Sigmoid colon (tissue), 7 donors: ENCODE data around the gene PPM1E. TPM values are rescaled to one million over a fixed set of nuclear protein-coding genes. Genes with fewer than 3 reads are reported as not detected.
"Not testable (repeated sequence)": the region's sequence is repeated elsewhere in the genome, so short reads cannot be mapped to it uniquely, and the experiment has no call there.

Experiments
- DNase-seq: peaks from one replicate; pipeline ENCODE4 v3.0.0-alpha.2; 2019
- H3K27ac ChIP-seq, 4 donors: fragments of 200-600 bp; sonication (generic); one replicate each; pipeline ENCODE4 v1.5.1; 2016 to 2019; ENCODE audit warnings: mild to moderate bottlenecking in 1 of 4
- H3K27me3 ChIP-seq, 3 donors: fragments of 200-600 bp; sonication (generic); one replicate each; pipeline ENCODE4 v1.5.1; 2019; ENCODE audit warnings: mild to moderate bottlenecking in 1 of 3
- H3K36me3 ChIP-seq, 4 donors: fragments of 200-600 bp; sonication (generic); one replicate each; pipeline ENCODE4 v1.5.1; 2016 to 2019
- H3K4me1 ChIP-seq, 4 donors: fragments of 200-600 bp; sonication (generic); one replicate each; pipeline ENCODE4 v1.5.1; 2017 to 2019
- H3K4me3 ChIP-seq, 4 donors: fragments of 200-600 bp; sonication (generic); one replicate each; pipeline ENCODE4 v1.5.1; 2017 to 2019; ENCODE audit warnings: mild to moderate bottlenecking in 2 of 4, moderate library complexity in 1 of 4
- H3K9me3 ChIP-seq, 4 donors: fragments of 200-600 bp in 3 of 4; sonication (generic) in 3 of 4; one replicate each; pipeline versions ENCODE4 v1.5.1 to v1.6.1; 2013 to 2019
- EP300 ChIP-seq, 4 donors: sonication (generic); formaldehyde crosslinking; IDR thresholded peaks; one replicate each; pipeline ENCODE4 v1.6.1; 2017; ENCODE audit warnings: antibody characterized with exemption in 4 of 4
- POLR2A ChIP-seq, 2 donors: fragments of 450-650 bp; IDR thresholded peaks; one replicate each; pipeline ENCODE4 v1.6.1; 2016; ENCODE audit warnings: antibody characterized with exemption in 2 of 2, mild to moderate bottlenecking in 2 of 2, moderate library complexity in 2 of 2
- POLR2AphosphoS5 ChIP-seq, 4 donors: sonication (generic); formaldehyde crosslinking; IDR thresholded peaks; one replicate each; pipeline ENCODE4 v1.6.1; 2017; ENCODE audit warnings: antibody characterized with exemption in 4 of 4
- WGBS, 2 donors: extraction: QIAGEN DNeasy Blood & Tissue Kit; methylation state at CpG; one replicate each; pipeline ENCODE4 v1.1.7; 2013; 5-methylcytosine and 5-hydroxymethylcytosine counted together
- intact Hi-C: fragments of 100-400 bp; cut with DNase I; formaldehyde crosslinking; loops from one replicate; pipeline ENCODE4 v1.15.1; 2023
- polyA plus RNA-seq, 3 donors: library from polyadenylated mRNA; stranded (reverse); fragments of 200-250 nt; gene quantifications; one replicate each; pipeline ENCODE4 v1.2.3, GENCODE V29; 2013
- total RNA-seq, 4 donors: library from RNA; depleted of rRNA; stranded (reverse); fragments of >200 nt; gene quantifications; one replicate each; pipeline ENCODE4 v1.1.0, GENCODE V29; 2016
- TF ChIP-seq, protein P1 (sequence below), 4 experiments: fragments of 450-650 bp in 3 of 4; fragments of 200-600 bp in 1 of 4; IDR thresholded peaks; one replicate each; pipeline ENCODE4 v1.5.1; 2016 to 2019; ENCODE audit warnings: antibody characterized with exemption in 4 of 4, mild to moderate bottlenecking in 3 of 4, moderate library complexity in 2 of 4
- donor health status: healthy with polysubstance abuse.
- donor health status: Bipolar disorder and iron deficiency.
- donor health status: healthy.

The PPM1E gene
- total and polyA plus RNA-seq, 7 donors = 0.16 to 0.55 (median 0.36) TPM; not detected in 2

DNA sequence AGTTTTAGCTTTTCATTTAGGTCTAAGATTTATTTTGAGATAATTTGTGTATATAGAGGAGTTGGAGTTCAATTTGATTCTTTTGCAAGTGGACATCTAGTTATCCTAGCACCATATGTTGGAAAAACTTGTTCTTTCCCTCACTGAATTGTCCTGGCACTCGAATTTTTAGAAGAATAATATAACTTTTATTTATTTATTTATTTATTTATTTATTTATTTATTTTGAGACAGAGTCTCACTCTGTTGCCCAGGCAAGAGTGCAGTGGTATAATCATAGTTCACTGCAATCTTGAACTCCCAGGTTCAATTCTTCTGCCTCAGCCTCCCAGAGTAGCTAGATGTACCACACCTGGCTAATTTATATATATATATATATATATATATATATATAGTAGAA lies 29.4 kb downstream of the PPM1E start:
- H3K27me3 ChIP-seq = no peaks in the 10 kb centered on the region
- WGBS, 2 donors = 38 to 56% methylated on average over 1 of the region's 1 CpG
- no peaks in the 10 kb centered on the region for H3K4me1 ChIP-seq
- no peak overlapping the region for H3K27ac ChIP-seq
- no peaks in the 10 kb centered on the region for H3K9me3 ChIP-seq
- DNase-seq = no peak
- TF ChIP-seq POLR2AphosphoS5 (IDR thresholded peaks at IDR 0.05) (no peak), EP300 (IDR thresholded peaks at IDR 0.05) (no peak), POLR2A (IDR thresholded peaks at IDR 0.05) (no peak)
- TF ChIP-seq, protein P1, sequence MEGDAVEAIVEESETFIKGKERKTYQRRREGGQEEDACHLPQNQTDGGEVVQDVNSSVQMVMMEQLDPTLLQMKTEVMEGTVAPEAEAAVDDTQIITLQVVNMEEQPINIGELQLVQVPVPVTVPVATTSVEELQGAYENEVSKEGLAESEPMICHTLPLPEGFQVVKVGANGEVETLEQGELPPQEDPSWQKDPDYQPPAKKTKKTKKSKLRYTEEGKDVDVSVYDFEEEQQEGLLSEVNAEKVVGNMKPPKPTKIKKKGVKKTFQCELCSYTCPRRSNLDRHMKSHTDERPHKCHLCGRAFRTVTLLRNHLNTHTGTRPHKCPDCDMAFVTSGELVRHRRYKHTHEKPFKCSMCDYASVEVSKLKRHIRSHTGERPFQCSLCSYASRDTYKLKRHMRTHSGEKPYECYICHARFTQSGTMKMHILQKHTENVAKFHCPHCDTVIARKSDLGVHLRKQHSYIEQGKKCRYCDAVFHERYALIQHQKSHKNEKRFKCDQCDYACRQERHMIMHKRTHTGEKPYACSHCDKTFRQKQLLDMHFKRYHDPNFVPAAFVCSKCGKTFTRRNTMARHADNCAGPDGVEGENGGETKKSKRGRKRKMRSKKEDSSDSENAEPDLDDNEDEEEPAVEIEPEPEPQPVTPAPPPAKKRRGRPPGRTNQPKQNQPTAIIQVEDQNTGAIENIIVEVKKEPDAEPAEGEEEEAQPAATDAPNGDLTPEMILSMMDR (IDR thresholded peaks at IDR 0.05) = no peak
- no peak overlapping the region for H3K4me3 ChIP-seq
- intact Hi-C loops = no loop called here
- H3K36me3 ChIP-seq = no peaks in the 10 kb centered on the region

DNA sequence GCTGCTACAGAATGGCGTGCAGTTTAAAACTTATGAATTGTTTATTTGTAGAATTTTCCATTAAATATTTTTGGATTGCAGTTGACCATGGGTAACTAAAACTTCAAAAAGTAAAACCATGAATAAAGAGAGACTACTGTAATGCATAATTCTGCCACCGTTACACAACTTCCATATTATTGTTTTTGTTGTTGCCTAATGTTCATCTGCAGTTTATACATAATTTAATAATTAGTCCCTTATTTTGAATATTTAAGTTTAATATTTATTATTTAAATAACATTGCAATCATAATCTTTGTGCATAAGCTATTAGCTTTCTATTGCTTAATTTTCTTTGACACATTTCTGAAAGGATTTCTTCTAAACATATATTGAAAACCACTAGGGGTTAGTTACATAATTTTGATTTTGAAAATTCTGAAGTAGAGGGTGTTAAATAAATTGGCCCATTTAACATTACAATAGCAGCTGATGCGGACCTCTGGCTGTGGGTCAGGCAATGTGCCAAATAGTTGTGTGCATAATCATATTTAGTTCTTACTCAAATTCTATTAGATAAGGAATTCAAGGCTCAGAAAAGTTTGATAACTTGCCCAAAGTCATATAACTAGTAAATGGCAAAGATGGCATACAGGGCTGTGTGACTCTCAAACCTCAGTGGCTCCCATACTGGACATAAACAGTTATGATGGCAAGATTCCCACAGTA lies 31.1 kb downstream of the PPM1E start:
- no peaks in the 10 kb centered on the region for H3K9me3 ChIP-seq
- no peak overlapping the region for H3K4me3 ChIP-seq
- DNase-seq = no peak
- H3K36me3 ChIP-seq = no peaks in the 10 kb centered on the region
- intact Hi-C loops = no loop called here
- no peak overlapping the region for H3K27ac ChIP-seq
- H3K27me3 ChIP-seq = no peaks in the 10 kb centered on the region
- H3K4me1 ChIP-seq = no peaks in the 10 kb centered on the region
- 69 to 74% methylated on average over 3 of the region's 3 CpGs for WGBS, 2 donors
- TF ChIP-seq POLR2AphosphoS5 (IDR thresholded peaks at IDR 0.05) (no peak), EP300 (IDR thresholded peaks at IDR 0.05) (no peak), POLR2A (IDR thresholded peaks at IDR 0.05) (no peak)
- TF ChIP-seq, protein P1 (IDR thresholded peaks at IDR 0.05) = no peak

DNA sequence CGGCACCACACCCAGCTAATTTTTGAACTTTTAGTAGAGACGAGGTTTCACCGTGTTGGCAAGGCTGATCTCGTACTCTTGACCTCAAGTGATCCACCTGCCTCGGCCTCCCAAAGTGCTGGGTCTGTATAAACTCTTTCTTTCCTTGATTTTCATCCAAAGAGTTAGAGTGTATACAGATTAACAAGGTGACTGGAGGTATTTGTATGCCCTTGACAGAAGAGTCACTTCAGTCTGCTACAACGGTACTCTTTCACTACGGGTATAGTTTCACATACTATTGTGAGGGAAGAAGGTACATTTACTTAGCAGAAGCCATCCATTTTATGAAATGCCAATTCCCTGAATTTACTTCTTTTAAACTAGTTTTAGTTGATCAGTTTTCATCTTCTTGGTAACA lies 32.5 kb downstream of the PPM1E start:
- WGBS, 2 donors = 69 to 88% methylated on average over 7 of the region's 7 CpGs
- H3K27ac ChIP-seq = no peak overlapping the region
- H3K4me3 ChIP-seq = no peak overlapping the region
- TF ChIP-seq POLR2AphosphoS5 (IDR thresholded peaks at IDR 0.05) = no peak
- no peak for TF ChIP-seq EP300 (IDR thresholded peaks at IDR 0.05)
- TF ChIP-seq, protein P1 (IDR thresholded peaks at IDR 0.05) = no peak
- no peak for TF ChIP-seq POLR2A (IDR thresholded peaks at IDR 0.05)
- no peak for DNase-seq
- intact Hi-C loops = no loop called here
- no peaks in the 10 kb centered on the region for H3K36me3 ChIP-seq
- H3K4me1 ChIP-seq = no peaks in the 10 kb centered on the region
- H3K9me3 ChIP-seq = no peaks in the 10 kb centered on the region
- no peaks in the 10 kb centered on the region for H3K27me3 ChIP-seq

DNA sequence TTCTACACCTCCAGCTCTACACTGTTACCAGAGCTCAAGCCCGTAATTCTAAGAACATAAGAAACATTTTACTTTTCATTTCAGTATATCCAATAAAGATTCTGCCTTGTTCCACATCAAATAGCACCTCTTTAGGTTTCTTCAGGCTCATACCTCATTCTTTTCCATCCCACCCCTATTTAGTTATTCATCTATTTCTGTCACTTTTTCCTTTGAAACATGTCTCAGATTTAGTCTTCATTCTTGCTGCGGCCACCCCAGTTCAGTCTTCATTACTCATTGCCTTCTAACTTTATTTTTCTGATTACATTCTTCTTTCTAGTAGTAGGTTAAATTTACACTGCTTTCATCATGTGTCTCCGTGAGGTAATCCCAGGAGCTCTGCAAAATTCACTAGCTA lies 33.5 kb downstream of the PPM1E start:
- TF ChIP-seq POLR2A (IDR thresholded peaks at IDR 0.05) (no peak), POLR2AphosphoS5 (IDR thresholded peaks at IDR 0.05) (no peak), EP300 (IDR thresholded peaks at IDR 0.05) (no peak)
- TF ChIP-seq, protein P1 (IDR thresholded peaks at IDR 0.05) = no peak
- no peak for DNase-seq
- intact Hi-C loops = no loop called here

DNA sequence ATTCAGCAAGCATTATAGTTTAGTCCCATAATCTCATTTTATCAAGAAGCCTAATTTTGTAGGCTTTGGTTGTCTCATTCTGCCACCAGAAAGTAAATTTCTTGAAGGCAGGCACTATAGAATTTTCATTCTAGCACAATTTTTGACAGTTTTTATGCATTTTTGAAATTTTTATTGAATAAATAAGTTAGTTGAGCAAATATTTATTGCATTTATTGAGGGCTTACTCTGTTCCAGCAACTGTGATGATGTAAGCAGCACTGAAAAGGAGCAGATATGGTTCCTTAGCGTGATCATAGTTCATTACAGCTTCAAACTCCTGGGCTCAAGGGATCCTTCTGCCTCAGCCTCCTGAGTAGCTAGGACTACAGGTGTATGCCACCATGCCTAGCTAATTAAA lies 34.2 kb downstream of the PPM1E start:
- H3K4me3 ChIP-seq = no peak overlapping the region
- no peaks in the 10 kb centered on the region for H3K36me3 ChIP-seq
- TF ChIP-seq EP300 (IDR thresholded peaks at IDR 0.05) = no peak
- TF ChIP-seq, protein P1 (IDR thresholded peaks at IDR 0.05) = no peak
- TF ChIP-seq POLR2A (IDR thresholded peaks at IDR 0.05) = no peak
- TF ChIP-seq POLR2AphosphoS5 (IDR thresholded peaks at IDR 0.05) = no peak
- no peaks in the 10 kb centered on the region for H3K4me1 ChIP-seq
- H3K9me3 ChIP-seq = no peaks in the 10 kb centered on the region
- no peak for DNase-seq
- 90 to 91% methylated on average over 1 of the region's 1 CpG for WGBS, 2 donors
- intact Hi-C loops = no loop called here
- no peaks in the 10 kb centered on the region for H3K27me3 ChIP-seq
- no peak overlapping the region for H3K27ac ChIP-seq

More for the DNA sequence above, 33.5 kb downstream of the PPM1E start:
- Histone ChIP-seq H3K4me3 (no peak overlapping the region), H3K27ac (no peak overlapping the region), H3K4me1 (no peaks in the 10 kb centered on the region), H3K36me3 (no peaks in the 10 kb centered on the region), H3K9me3 (no peaks in the 10 kb centered on the region), H3K27me3 (no peaks in the 10 kb centered on the region)
- 83 to 86% methylated on average over 3 of the region's 3 CpGs for WGBS, 2 donors

DNA sequence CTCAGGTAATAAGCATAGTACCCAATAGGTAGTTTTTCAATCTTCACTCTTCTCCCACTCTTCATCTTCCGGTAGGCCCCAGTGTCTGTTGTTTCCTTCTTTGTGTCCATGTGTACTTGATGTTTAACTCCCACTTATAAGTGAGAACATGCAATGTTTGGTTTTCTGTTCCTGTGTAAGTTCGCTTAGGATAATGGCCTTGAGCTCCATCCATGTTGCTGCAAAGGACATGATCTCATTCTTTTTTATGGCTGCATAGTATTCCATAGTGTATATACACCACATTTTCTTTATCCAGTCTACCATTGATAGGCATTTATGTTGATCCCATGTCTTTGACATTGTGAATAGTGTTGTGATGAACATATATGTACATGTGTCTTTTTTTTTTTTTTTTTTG lies 38.9 kb downstream of the PPM1E start:
- 91% methylated on average over 2 of the region's 2 CpGs for WGBS, 2 donors
- DNase-seq, intact Hi-C loops, H3K27me3 ChIP-seq, H3K4me1 ChIP-seq, H3K36me3 ChIP-seq, H3K9me3 ChIP-seq, H3K27ac ChIP-seq, H3K4me3 ChIP-seq: not testable (repeated sequence)
